IPS-NIHi7 (cell line): ENCODE data around the gene PLEKHA6.

Experiments
- DNase-seq: peaks from one replicate; pipeline ENCODE4 v3.0.0; 2012; ENCODE audit warnings: mixed read lengths; ENCODE audit errors: extremely low spot score

The PLEKHA6 gene

GRCh38 chr1:204283711-204284651 is 75.7 kb downstream of the PLEKHA6 start:
- DNase-seq: no peak

- DNase-seq: no peak
Observed at GRCh38 chr1:204282761-204283221, 76.9 kb downstream of the PLEKHA6 start.

- no peak for DNase-seq
Observed at GRCh38 chr1:204280099-204280961, 79.4 kb downstream of the PLEKHA6 start.

- no peak for DNase-seq
Observed at GRCh38 chr1:204278958-204279357, 80.8 kb downstream of the PLEKHA6 start.

GRCh38 chr1:204278251-204278650 is 81.5 kb downstream of the PLEKHA6 start:
- no peak for DNase-seq

GRCh38 chr1:204277563-204278219 is 82.0 kb downstream of the PLEKHA6 start:
- DNase-seq: no peak

GRCh38 chr1:204275695-204276370 is 83.9 kb downstream of the PLEKHA6 start:
- DNase-seq: no peak

- DNase-seq: no peak
Observed at GRCh38 chr1:204274446-204274845, 85.3 kb downstream of the PLEKHA6 start.

GRCh38 chr1:204272505-204272904 is 87.2 kb downstream of the PLEKHA6 start:
- no peak for DNase-seq

- DNase-seq: no peak
Observed at GRCh38 chr1:204271970-204272369, 87.8 kb downstream of the PLEKHA6 start.

- no peak for DNase-seq
Observed at GRCh38 chr1:204268101-204268500, 91.6 kb downstream of the PLEKHA6 start.

GRCh38 chr1:204267191-204267601 is 92.5 kb downstream of the PLEKHA6 start:
- no peak for DNase-seq

GRCh38 chr1:204266504-204267034 is 93.2 kb downstream of the PLEKHA6 start:
- DNase-seq: no peak

GRCh38 chr1:204265665-204266064 is 94.1 kb downstream of the PLEKHA6 start:
- DNase-seq: no peak

- DNase-seq: no peak
Observed at GRCh38 chr1:204264805-204265204, 94.9 kb downstream of the PLEKHA6 start.

- DNase-seq: no peak
Observed at GRCh38 chr1:204263254-204263910, 96.3 kb downstream of the PLEKHA6 start.

GRCh38 chr1:204262506-204263253 is 97.0 kb downstream of the PLEKHA6 start:
- no peak for DNase-seq

- no peak for DNase-seq
Observed at GRCh38 chr1:204261746-204262505, 97.8 kb downstream of the PLEKHA6 start.

GRCh38 chr1:204261266-204261665 is 98.5 kb downstream of the PLEKHA6 start:
- DNase-seq: no peak
